DND-41 (cell line): ENCODE data around the gene OR2H2.

ENCODE experiments used
- ATAC-seq: fragments of 200-7000 bp; cut with Tn5 transposase; 3 replicates; pipeline ENCODE4 v1.9.1; 2021; ENCODE audit warnings: low read depth; ENCODE audit not compliant: insufficient read depth
- DNase-seq: peaks from one replicate; pipeline ENCODE4 v3.0.0-alpha.2; 2020
- H2AFZ ChIP-seq: 2 replicates; pipeline ENCODE4 v1.6.0; 2012; ENCODE audit warnings: low read depth, low read length
- H3K27ac ChIP-seq: 2 replicates; pipeline ENCODE4 v1.5.1; 2012; ENCODE audit warnings: low read length, inconsistent platforms
- H3K27me3 ChIP-seq: fragments of 200-600 bp; sonication (generic); 2 replicates; pipeline ENCODE4 v1.6.0; 2012; ENCODE audit warnings: low read length, mild to moderate bottlenecking, inconsistent platforms; ENCODE audit not compliant: insufficient read depth, poor library complexity
- H3K36me3 ChIP-seq: 2 replicates; pipeline ENCODE4 v1.5.1; 2012; ENCODE audit warnings: low read length, inconsistent platforms; ENCODE audit not compliant: insufficient read depth
- H3K4me1 ChIP-seq: 2 replicates; pipeline ENCODE4 v1.5.1; 2012; ENCODE audit warnings: mild to moderate bottlenecking, low read length; ENCODE audit not compliant: insufficient read depth
- H3K4me2 ChIP-seq: 2 replicates; pipeline ENCODE4 v1.6.0; 2012; ENCODE audit warnings: mild to moderate bottlenecking, moderate library complexity, low read length, inconsistent platforms; ENCODE audit not compliant: insufficient read depth
- H3K4me3 ChIP-seq, 2 experiments: fragments of 200-600 bp in 1 of 2; shearing (Covaris generic) in 1 of 2; 2 replicates each; pipeline ENCODE4 v1.5.1; 2012 to 2016; ENCODE audit warnings: inconsistent platforms in 2 of 2, low read length in 2 of 2, mild to moderate bottlenecking in 2 of 2, low read depth in 1 of 2, moderate library complexity in 1 of 2
- H3K79me2 ChIP-seq: 2 replicates; pipeline ENCODE4 v1.6.0; 2012; ENCODE audit warnings: low read length, inconsistent platforms; ENCODE audit not compliant: insufficient read depth
- H3K9ac ChIP-seq: 2 replicates; pipeline ENCODE4 v1.6.0; 2012; ENCODE audit warnings: low read depth, mild to moderate bottlenecking, inconsistent platforms, low read length, moderate library complexity
- H3K9me3 ChIP-seq: 2 replicates; pipeline ENCODE4 v1.5.1; 2012; ENCODE audit warnings: low read length, moderate library complexity, mild to moderate bottlenecking, inconsistent platforms; ENCODE audit not compliant: insufficient read depth, severe bottlenecking
- H4K20me1 ChIP-seq: 2 replicates; pipeline ENCODE4 v1.6.0; 2012; ENCODE audit warnings: low read length; ENCODE audit not compliant: insufficient read depth
- EZH2 ChIP-seq: IDR thresholded peaks from 3 replicates; pipeline ENCODE4 v1.6.1; 2012; ENCODE audit warnings: borderline replicate concordance, low read depth, mild to moderate bottlenecking, moderate library complexity, low read length, inconsistent platforms; ENCODE audit not compliant: severe bottlenecking
- TF ChIP-seq, protein P1 (sequence below): IDR thresholded peaks from 2 replicates; pipeline ENCODE4 v1.5.1; 2012; ENCODE audit warnings: borderline replicate concordance, low read length, moderate library complexity, mild to moderate bottlenecking; ENCODE audit not compliant: poor library complexity, severe bottlenecking; ENCODE audit errors: extremely low read depth

The OR2H2 gene

DNA sequence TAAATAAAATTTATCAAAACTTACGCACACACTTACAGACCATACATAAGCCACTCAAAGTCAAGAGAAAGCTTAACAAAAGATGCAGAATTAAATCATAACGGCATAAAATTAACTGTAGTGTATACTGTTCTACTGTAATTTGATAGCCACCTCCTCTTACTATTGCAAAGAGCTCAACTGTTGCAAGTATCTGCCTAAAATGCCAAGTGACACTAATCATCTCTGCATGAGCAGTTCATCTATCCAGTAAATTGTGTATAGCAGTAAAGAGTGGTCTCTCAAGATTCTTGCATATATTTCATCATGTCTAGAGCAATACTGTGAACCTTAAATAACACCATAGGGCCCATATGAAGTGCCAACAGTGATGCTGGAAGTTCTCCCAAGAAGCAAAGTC, 12.3 kb downstream of the OR2H2 start:
- Histone ChIP-seq H3K9ac (no peak overlapping the region), H3K27ac (no peak overlapping the region), H3K4me3 (no peak overlapping the region), H3K27me3 (peaks cover 10% of the 10 kb centered on the region), H3K36me3 (no peaks in the 10 kb centered on the region), H3K79me2 (no peaks in the 10 kb centered on the region), H3K9me3 (no peaks in the 10 kb centered on the region), H3K4me1 (no peaks in the 10 kb centered on the region), H3K4me2 (no peak overlapping the region), H4K20me1 (no peaks in the 10 kb centered on the region), H2AFZ (no peak overlapping the region)
- DNase-seq, result no peak
- ATAC-seq, result no peak
- no peak for TF ChIP-seq EZH2
- TF ChIP-seq, protein P1, sequence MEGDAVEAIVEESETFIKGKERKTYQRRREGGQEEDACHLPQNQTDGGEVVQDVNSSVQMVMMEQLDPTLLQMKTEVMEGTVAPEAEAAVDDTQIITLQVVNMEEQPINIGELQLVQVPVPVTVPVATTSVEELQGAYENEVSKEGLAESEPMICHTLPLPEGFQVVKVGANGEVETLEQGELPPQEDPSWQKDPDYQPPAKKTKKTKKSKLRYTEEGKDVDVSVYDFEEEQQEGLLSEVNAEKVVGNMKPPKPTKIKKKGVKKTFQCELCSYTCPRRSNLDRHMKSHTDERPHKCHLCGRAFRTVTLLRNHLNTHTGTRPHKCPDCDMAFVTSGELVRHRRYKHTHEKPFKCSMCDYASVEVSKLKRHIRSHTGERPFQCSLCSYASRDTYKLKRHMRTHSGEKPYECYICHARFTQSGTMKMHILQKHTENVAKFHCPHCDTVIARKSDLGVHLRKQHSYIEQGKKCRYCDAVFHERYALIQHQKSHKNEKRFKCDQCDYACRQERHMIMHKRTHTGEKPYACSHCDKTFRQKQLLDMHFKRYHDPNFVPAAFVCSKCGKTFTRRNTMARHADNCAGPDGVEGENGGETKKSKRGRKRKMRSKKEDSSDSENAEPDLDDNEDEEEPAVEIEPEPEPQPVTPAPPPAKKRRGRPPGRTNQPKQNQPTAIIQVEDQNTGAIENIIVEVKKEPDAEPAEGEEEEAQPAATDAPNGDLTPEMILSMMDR, result no peak

DNA sequence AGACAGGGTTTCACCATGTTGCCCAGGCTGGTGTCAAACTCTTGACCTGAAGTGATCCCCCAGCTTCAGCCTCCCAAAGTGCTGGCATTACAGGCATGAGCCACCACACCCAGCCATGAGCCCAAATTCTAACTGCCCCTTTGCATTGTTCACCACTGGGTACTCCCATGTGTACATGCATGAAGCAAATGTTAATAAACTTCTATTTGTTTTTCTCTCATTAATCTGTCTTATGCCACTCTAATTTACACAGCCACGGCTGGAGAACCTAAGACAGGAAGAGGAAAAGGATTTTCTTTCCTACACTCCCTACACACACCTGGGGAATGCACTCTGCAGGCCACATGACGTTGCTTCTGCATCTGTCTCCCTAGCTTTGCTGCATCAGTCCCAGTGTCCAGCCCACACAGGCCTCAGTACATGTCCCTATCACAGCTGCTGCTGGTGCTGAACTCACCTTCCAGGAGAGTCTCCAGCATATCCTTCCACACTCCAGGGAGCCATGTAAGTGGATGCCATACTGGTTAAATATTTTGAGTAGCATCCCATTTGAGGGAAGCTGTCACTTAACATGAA, 13.3 kb downstream of the OR2H2 start:
- TF ChIP-seq, protein P1, result no peak
- no peak for TF ChIP-seq EZH2
- no peak for ATAC-seq
- Histone ChIP-seq H3K27me3 (peaks cover 7% of the 10 kb centered on the region), H3K36me3 (peaks cover 8% of the 10 kb centered on the region; the same call in 1 of the 2 replicates), H3K4me2 (no peak overlapping the region), H3K4me1 (no peaks in the 10 kb centered on the region), H3K27ac (no peak overlapping the region), H2AFZ (no peak overlapping the region), H3K9ac (no peak overlapping the region), H3K79me2 (no peaks in the 10 kb centered on the region), H3K9me3 (no peaks in the 10 kb centered on the region), H4K20me1 (no peaks in the 10 kb centered on the region), H3K4me3 (no peak overlapping the region)
- no peak for DNase-seq

DNA sequence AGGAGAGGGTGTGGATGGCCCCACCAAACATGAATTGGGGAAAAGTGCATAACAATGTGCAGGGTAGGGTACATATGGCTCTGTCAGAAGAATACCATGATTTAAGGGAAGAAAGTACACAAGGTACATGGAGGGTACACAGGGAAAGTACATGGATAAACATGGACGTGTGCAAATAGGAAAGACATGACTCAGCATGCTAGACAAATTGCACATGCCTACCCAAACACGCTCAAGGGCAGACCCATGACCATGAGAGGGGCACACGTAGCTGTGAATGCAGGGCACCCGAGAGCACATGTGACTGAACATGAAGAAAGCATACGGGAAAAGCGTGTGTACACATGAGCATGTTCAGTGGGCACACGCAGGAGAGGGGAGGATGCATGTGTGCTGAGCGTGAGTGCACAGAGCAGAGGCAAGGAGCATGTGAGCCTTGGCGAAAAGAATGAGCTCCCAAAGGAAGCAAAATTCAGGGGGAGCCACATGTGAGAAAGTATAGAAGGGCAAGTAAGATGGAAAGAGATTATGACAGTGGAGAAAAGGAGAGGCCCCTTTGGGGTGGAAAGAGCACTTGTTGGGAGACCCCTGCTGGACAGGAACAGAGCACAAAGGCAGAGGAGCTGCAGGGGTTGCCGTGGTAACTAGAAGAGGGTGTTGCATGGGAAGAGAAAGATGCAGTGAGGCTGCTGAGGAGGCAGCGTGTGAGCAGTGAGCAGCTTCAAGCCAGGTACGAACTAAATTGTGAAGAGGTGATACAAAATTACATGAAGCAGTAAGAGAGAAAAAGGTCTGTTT, 17.8 kb downstream of the OR2H2 start:
- peak; percentile 68; the same call in 2 of the 3 replicates for ATAC-seq
- Histone ChIP-seq H3K27me3 (no peaks in the 10 kb centered on the region), H3K79me2 (no peaks in the 10 kb centered on the region), H3K4me3 (no peak overlapping the region), H3K27ac (no peak overlapping the region), H3K4me1 (no peaks in the 10 kb centered on the region), H3K9ac (no peak overlapping the region), H4K20me1 (no peaks in the 10 kb centered on the region), H2AFZ (no peak overlapping the region), H3K9me3 (no peaks in the 10 kb centered on the region), H3K4me2 (no peak overlapping the region), H3K36me3 (peaks cover 40% of the 10 kb centered on the region)
- peak; percentile 31 for DNase-seq
- no peak for TF ChIP-seq EZH2
- TF ChIP-seq, protein P1, result peak; percentile 41
